GM12891 (cell line): ENCODE data around the gene TLR7.

Experiments used
- PAX5 ChIP-seq: IDR thresholded peaks from 2 replicates; pipeline ENCODE4 v1.6.1; 2011; ENCODE audit warnings: low read length, moderate library complexity, mild to moderate bottlenecking; ENCODE audit not compliant: insufficient read depth, severe bottlenecking
- POLR2A ChIP-seq: IDR thresholded peaks from 2 replicates; pipeline ENCODE4 v1.6.1; 2011; ENCODE audit warnings: low read depth, low read length, control low read depth
- POLR2AphosphoS5 ChIP-seq: IDR thresholded peaks from 2 replicates; pipeline ENCODE4 v1.6.1; 2011; ENCODE audit warnings: low read depth, low read length, control low read depth
- SPI1 ChIP-seq: IDR thresholded peaks from 2 replicates; pipeline ENCODE4 v1.6.1; 2011; ENCODE audit warnings: low read depth, low read length, control low read depth
- TAF1 ChIP-seq: IDR thresholded peaks from 2 replicates; pipeline ENCODE4 v1.6.1; 2011; ENCODE audit warnings: low read depth, low read length, control low read depth

GRCh38 chrX:12895866-12896265, 29.0 kb downstream of the TLR7 start:
- TF ChIP-seq TAF1 (no peak), POLR2A (no peak), POLR2AphosphoS5 (no peak), SPI1 (no peak), PAX5 (no peak)
